ENCODE data around the gene SON. TPM values are rescaled to one million over a fixed set of nuclear protein-coding genes. Genes with fewer than 3 reads are reported as not detected.

Gene SON
- total RNA-seq, 1 experiment from 2014 or later: 183 TPM

DNA sequence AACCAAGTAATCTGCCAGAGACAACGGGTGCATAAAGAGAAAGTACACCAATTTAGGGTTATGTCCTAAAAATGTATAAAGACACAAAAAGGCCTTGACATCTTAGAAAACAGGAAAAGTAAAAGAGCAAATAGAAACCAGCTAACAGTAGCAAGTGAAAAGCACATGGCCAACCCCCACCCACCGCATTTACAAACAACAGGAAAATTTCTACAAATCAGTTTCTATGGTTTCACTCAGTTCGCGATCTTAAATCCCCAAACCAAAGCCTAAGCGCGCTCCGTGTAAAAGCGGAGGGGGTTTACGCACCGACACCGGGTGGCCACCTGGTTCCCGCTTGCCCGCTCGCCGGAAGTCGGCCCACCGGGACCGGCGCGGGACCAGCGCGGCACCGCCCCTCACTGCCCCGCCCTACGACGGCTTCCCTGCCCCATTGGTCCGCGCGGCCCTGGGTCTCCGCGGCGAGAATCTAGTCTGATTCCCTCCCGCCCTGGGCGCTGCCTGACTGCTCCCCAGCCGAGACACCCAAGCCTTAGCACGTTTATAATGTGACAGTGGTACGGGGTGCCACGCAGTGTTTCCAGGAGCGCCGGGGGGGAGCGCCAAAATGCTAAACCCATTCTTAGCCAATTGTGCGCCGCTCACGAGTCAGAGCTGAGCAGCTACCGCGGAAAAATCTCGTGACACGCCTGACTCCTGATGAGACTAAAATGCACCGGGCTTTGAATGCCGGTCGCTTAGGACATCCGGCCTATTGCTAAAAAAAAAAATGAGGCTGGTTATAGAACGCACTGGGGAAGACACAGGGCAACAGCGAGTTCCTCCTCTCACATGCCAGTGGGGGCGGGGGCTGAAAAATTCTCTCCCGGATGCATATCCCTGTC lies 840 bp upstream of the SON start, which contains the start of gene GART:
Gene GART (minus strand): TSS at position 362 of the 884 bp plus-strand sequence. CDS start 2,802 bp downstream, outside the sequence.
- BruUV-seq (replicated peaks): no TSS peak
- intact Hi-C loops (cut with micrococcal nuclease; ENCODE audit: unreplicated experiment): no loop called here
- in situ Hi-C loops (cut with HindIII; ENCODE audit: low pct_unique_long_range_greater_than_20kb, low sequenced_read_pairs): no loop called here
- POLR2A ChIA-PET: interaction anchor here (0.6 kb wide), 1 partner anchor 47 kb away, joined by 15 read pairs; no protein-coding TSS in a partner anchor
- Histone ChIP-seq H3K27ac (ENCODE audit: low read length) (peak within 1 kb of the TSS; percentile 98), H3K4me1 (ENCODE audit: control insufficient read depth, insufficient read depth, low read length) (peaks cover 10% of the 10 kb centered on the region), H3K36me3 (ENCODE audit: control insufficient read depth, insufficient read depth, low read length) (peaks cover 17% of the 10 kb centered on the region), H3K27me3 (ENCODE audit: control insufficient read depth, insufficient read depth, low read length) (no peaks in the 10 kb centered on the region), H3K4me3 (ENCODE audit: low read depth in 2 of 2, low read length in 2 of 2) (peak within 1 kb of the TSS; percentile 88 to 96), H3K9me3 (ENCODE audit: control insufficient read depth, insufficient read depth, low read depth, low read length) (no peaks in the 10 kb centered on the region)
- ATAC-seq: peak; percentile 86
- peak; percentile 63 for TF ChIP-seq POLR2AphosphoS5 (IDR thresholded peaks at IDR 0.05; ENCODE audit: low read depth, low read length)
- no peak for TF ChIP-seq CTCF (IDR thresholded peaks at IDR 0.05)
- no peak for TF ChIP-seq TCF7L2 (IDR thresholded peaks at IDR 0.05; ENCODE audit: low read depth, low read length)
- TF ChIP-seq SIN3A (IDR thresholded peaks at IDR 0.05; ENCODE audit: borderline replicate concordance, insufficient read depth, low read depth, low read length): peak; percentile 75; the same call in 1 of the 2 replicates
- TF ChIP-seq, protein P1, sequence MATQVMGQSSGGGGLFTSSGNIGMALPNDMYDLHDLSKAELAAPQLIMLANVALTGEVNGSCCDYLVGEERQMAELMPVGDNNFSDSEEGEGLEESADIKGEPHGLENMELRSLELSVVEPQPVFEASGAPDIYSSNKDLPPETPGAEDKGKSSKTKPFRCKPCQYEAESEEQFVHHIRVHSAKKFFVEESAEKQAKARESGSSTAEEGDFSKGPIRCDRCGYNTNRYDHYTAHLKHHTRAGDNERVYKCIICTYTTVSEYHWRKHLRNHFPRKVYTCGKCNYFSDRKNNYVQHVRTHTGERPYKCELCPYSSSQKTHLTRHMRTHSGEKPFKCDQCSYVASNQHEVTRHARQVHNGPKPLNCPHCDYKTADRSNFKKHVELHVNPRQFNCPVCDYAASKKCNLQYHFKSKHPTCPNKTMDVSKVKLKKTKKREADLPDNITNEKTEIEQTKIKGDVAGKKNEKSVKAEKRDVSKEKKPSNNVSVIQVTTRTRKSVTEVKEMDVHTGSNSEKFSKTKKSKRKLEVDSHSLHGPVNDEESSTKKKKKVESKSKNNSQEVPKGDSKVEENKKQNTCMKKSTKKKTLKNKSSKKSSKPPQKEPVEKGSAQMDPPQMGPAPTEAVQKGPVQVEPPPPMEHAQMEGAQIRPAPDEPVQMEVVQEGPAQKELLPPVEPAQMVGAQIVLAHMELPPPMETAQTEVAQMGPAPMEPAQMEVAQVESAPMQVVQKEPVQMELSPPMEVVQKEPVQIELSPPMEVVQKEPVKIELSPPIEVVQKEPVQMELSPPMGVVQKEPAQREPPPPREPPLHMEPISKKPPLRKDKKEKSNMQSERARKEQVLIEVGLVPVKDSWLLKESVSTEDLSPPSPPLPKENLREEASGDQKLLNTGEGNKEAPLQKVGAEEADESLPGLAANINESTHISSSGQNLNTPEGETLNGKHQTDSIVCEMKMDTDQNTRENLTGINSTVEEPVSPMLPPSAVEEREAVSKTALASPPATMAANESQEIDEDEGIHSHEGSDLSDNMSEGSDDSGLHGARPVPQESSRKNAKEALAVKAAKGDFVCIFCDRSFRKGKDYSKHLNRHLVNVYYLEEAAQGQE (IDR thresholded peaks at IDR 0.05; ENCODE audit: insufficient read depth in 1 of 2, low read depth in 2 of 2, low read length in 1 of 2): no peak
- peak; percentile 17 for DNase-seq (ENCODE audit: low read depth, low spot score)
- CTCF ChIA-PET: no interaction called here

GRCh38 chr21:33543505-33544129 lies 779 bp downstream of the SON start:
- in situ Hi-C loops (cut with HindIII; ENCODE audit: low pct_unique_long_range_greater_than_20kb, low sequenced_read_pairs) (no loop called here), intact Hi-C loops (cut with micrococcal nuclease; ENCODE audit: unreplicated experiment) (no loop called here)
- CTCF ChIA-PET: no interaction called here
- no TSS peak for BruUV-seq (replicated peaks)
- Histone ChIP-seq H3K36me3 (ENCODE audit: control insufficient read depth, insufficient read depth, low read length) (peaks cover 25% of the 10 kb centered on the region), H3K27me3 (ENCODE audit: control insufficient read depth, insufficient read depth, low read length) (no peaks in the 10 kb centered on the region), H3K4me1 (ENCODE audit: control insufficient read depth, insufficient read depth, low read length) (peaks cover 10% of the 10 kb centered on the region), H3K4me3 (ENCODE audit: low read depth in 2 of 2, low read length in 2 of 2) (peak overlapping the region; percentile 69 to 96), H3K9me3 (ENCODE audit: control insufficient read depth, insufficient read depth, low read depth, low read length) (no peaks in the 10 kb centered on the region), H3K27ac (ENCODE audit: low read length) (peak overlapping the region; percentile 98)
- TF ChIP-seq CTCF (IDR thresholded peaks at IDR 0.05): no peak
- no peak for TF ChIP-seq TCF7L2 (IDR thresholded peaks at IDR 0.05; ENCODE audit: low read depth, low read length)
- TF ChIP-seq SIN3A (IDR thresholded peaks at IDR 0.05; ENCODE audit: borderline replicate concordance, insufficient read depth, low read depth, low read length): no peak
- no peak for TF ChIP-seq POLR2AphosphoS5 (IDR thresholded peaks at IDR 0.05; ENCODE audit: low read depth, low read length)
- TF ChIP-seq, protein P1 (IDR thresholded peaks at IDR 0.05; ENCODE audit: insufficient read depth in 1 of 2, low read depth in 2 of 2, low read length in 1 of 2): no peak
- DNase-seq (ENCODE audit: low read depth, low spot score) (no peak), ATAC-seq (peak; percentile 57; the same call in 1 of the 2 replicates)
- POLR2A ChIA-PET: interaction anchor here (0.6 to 0.7 kb wide), 6 partner anchors 49 to 1086 kb away, joined by 3 to 9 read pairs (median 6); no protein-coding TSS in a partner anchor
